ENCODE measurements around the gene ZNF383. TPM values are rescaled to one million over a fixed set of nuclear protein-coding genes. Genes with fewer than 3 reads are reported as not detected.

The ZNF383 gene
- total RNA-seq, 1 donor from 2014 or later = 7.4 TPM

DNA sequence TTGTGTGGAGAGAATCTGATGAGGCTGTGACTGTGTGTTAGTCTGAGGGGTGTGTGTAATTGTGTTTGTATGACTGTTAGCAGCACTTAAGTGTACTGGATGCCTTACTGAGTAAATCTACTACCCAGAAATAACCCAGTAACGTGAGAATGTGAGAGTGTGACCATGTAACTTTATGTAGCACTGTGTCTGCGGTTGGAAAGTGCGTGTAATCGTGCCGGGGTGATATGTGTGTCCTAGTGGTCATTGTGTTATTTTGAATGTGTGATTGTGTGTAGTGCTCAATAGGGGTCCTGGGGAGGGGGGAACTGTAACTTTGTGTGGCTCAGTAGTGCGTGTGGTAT lies 550 bp downstream of the ZNF383 start:
- H3K4me3 Mint-ChIP-seq (ENCODE audit: unreplicated experiment) = peak overlapping the region; percentile 97
- H3K4me3 ChIP-seq (ENCODE audit: insufficient read depth, low read depth, low read length) = peak overlapping the region; percentile 99
- H3K9me3 ChIP-seq (ENCODE audit: insufficient read depth, low read depth, low read length) = no peaks in the 10 kb centered on the region
- H3K27me3 ChIP-seq (ENCODE audit: insufficient read depth, low read length) = no peaks in the 10 kb centered on the region
- peaks cover 15% of the 10 kb centered on the region for H3K36me3 Mint-ChIP-seq (ENCODE audit: low read depth, unreplicated experiment)
- FAIRE-seq (no peak), DNase-seq (ENCODE audit: low read depth) (peak; percentile 68)
- peak overlapping the region; percentile 97 for H3K4me2 ChIP-seq (ENCODE audit: low read length)
- peak overlapping the region; percentile 88 for H3K27ac ChIP-seq (ENCODE audit: low read depth, low read length)
- H3K27me3 Mint-ChIP-seq (ENCODE audit: low read depth, unreplicated experiment) = no peaks in the 10 kb centered on the region
- TF ChIP-seq, protein P1, sequence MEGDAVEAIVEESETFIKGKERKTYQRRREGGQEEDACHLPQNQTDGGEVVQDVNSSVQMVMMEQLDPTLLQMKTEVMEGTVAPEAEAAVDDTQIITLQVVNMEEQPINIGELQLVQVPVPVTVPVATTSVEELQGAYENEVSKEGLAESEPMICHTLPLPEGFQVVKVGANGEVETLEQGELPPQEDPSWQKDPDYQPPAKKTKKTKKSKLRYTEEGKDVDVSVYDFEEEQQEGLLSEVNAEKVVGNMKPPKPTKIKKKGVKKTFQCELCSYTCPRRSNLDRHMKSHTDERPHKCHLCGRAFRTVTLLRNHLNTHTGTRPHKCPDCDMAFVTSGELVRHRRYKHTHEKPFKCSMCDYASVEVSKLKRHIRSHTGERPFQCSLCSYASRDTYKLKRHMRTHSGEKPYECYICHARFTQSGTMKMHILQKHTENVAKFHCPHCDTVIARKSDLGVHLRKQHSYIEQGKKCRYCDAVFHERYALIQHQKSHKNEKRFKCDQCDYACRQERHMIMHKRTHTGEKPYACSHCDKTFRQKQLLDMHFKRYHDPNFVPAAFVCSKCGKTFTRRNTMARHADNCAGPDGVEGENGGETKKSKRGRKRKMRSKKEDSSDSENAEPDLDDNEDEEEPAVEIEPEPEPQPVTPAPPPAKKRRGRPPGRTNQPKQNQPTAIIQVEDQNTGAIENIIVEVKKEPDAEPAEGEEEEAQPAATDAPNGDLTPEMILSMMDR (IDR thresholded peaks at IDR 0.05; ENCODE audit: insufficient read depth, low read depth, low read length) = no peak
- TF ChIP-seq EZH2 (IDR thresholded peaks at IDR 0.05; ENCODE audit: insufficient read depth, low read length) = no peak
- no peaks in the 10 kb centered on the region for H4K20me1 ChIP-seq (ENCODE audit: insufficient read depth, low read length)
- H2AFZ ChIP-seq (ENCODE audit: low read depth, low read length) = peak overlapping the region; percentile 94
- peak overlapping the region; percentile 93 for H3K9ac ChIP-seq (ENCODE audit: low read length)
- peaks cover 5% of the 10 kb centered on the region for H3K4me1 ChIP-seq (ENCODE audit: insufficient read depth, low read length)
- peak overlapping the region; percentile 31 for H3K27ac Mint-ChIP-seq (ENCODE audit: unreplicated experiment)
- H3K36me3 ChIP-seq (ENCODE audit: insufficient read depth, low read length) = peaks cover 5% of the 10 kb centered on the region
- peaks cover 11% of the 10 kb centered on the region for H3K9me3 Mint-ChIP-seq (ENCODE audit: unreplicated experiment)
- peaks cover 25% of the 10 kb centered on the region for H3K79me2 ChIP-seq (ENCODE audit: insufficient read depth, low read length)
- H3K4me1 Mint-ChIP-seq (ENCODE audit: low read depth, unreplicated experiment) = peaks cover 5% of the 10 kb centered on the region

DNA sequence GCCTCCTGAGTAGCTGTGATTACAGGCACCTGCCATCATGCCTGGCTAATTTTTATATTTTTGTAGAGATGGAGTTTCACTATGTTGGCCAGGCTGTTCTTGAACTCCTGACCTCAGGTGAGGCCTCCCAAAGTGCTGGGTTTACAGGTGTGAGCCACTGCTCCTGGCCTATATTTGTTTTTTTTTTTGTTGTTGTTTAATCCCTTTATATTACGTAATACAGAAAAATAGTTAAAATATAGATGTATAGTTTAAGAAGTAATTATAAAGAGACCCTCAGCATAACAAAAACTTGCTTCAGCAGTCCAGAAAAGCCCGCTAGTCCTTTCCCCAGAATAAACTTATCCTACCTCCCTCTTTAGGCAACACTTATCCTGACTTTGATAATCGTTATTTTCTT lies 2.4 kb downstream of the ZNF383 start:
- TF ChIP-seq, protein P1 (IDR thresholded peaks at IDR 0.05; ENCODE audit: insufficient read depth, low read depth, low read length) = no peak
- Histone ChIP-seq H3K9me3 (ENCODE audit: insufficient read depth, low read depth, low read length) (no peaks in the 10 kb centered on the region), H3K27me3 (ENCODE audit: insufficient read depth, low read length) (no peaks in the 10 kb centered on the region), H3K79me2 (ENCODE audit: insufficient read depth, low read length) (peaks cover 25% of the 10 kb centered on the region), H3K36me3 (ENCODE audit: insufficient read depth, low read length) (peaks cover 5% of the 10 kb centered on the region), H3K4me2 (ENCODE audit: low read length) (no peak overlapping the region), H3K9ac (ENCODE audit: low read length) (no peak overlapping the region), H3K4me3 (ENCODE audit: insufficient read depth, low read depth, low read length) (no peak overlapping the region), H4K20me1 (ENCODE audit: insufficient read depth, low read length) (no peaks in the 10 kb centered on the region), H3K27ac (ENCODE audit: low read depth, low read length) (no peak overlapping the region), H3K4me1 (ENCODE audit: insufficient read depth, low read length) (peaks cover 5% of the 10 kb centered on the region), H2AFZ (ENCODE audit: low read depth, low read length) (no peak overlapping the region)
- Mint-ChIP-seq H3K36me3 (ENCODE audit: low read depth, unreplicated experiment) (peaks cover 23% of the 10 kb centered on the region), H3K27ac (ENCODE audit: unreplicated experiment) (no peak overlapping the region), H3K27me3 (ENCODE audit: low read depth, unreplicated experiment) (no peaks in the 10 kb centered on the region), H3K4me3 (ENCODE audit: unreplicated experiment) (no peak overlapping the region), H3K9me3 (ENCODE audit: unreplicated experiment) (peaks cover 13% of the 10 kb centered on the region), H3K4me1 (ENCODE audit: low read depth, unreplicated experiment) (peaks cover 5% of the 10 kb centered on the region)
- DNase-seq (ENCODE audit: low read depth) (no peak), FAIRE-seq (no peak)

DNA sequence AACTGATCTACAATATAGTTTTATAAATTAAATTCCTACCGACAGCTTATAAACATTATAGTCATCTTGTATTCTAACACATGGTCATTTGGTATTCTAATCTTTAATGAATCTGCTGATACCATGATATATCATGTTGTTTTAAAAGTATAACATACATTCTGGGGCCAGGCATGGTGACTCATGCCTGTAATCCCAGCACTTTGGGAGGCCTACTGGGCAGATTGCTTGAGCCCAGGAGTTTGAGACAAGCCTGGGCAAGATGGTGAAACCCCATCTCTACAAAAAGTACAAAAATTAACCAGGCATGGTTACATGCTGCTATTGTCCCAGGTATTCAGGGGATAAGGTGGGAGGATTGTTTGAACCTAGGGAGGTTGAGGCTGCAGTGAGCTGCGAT lies 3.1 kb downstream of the ZNF383 start:
- Histone ChIP-seq H3K4me2 (ENCODE audit: low read length) (no peak overlapping the region), H4K20me1 (ENCODE audit: insufficient read depth, low read length) (no peaks in the 10 kb centered on the region), H3K9ac (ENCODE audit: low read length) (no peak overlapping the region), H3K27ac (ENCODE audit: low read depth, low read length) (no peak overlapping the region), H3K4me3 (ENCODE audit: insufficient read depth, low read depth, low read length) (no peak overlapping the region), H3K4me1 (ENCODE audit: insufficient read depth, low read length) (peaks cover 5% of the 10 kb centered on the region), H3K9me3 (ENCODE audit: insufficient read depth, low read depth, low read length) (no peaks in the 10 kb centered on the region), H2AFZ (ENCODE audit: low read depth, low read length) (no peak overlapping the region), H3K79me2 (ENCODE audit: insufficient read depth, low read length) (peaks cover 25% of the 10 kb centered on the region), H3K36me3 (ENCODE audit: insufficient read depth, low read length) (peaks cover 7% of the 10 kb centered on the region), H3K27me3 (ENCODE audit: insufficient read depth, low read length) (no peaks in the 10 kb centered on the region)
- peak overlapping the region; percentile 13 for H3K27ac Mint-ChIP-seq (ENCODE audit: unreplicated experiment)
- DNase-seq (ENCODE audit: low read depth) (no peak), FAIRE-seq (no peak)
- H3K36me3 Mint-ChIP-seq (ENCODE audit: low read depth, unreplicated experiment) = peaks cover 30% of the 10 kb centered on the region
- peaks cover 14% of the 10 kb centered on the region for H3K9me3 Mint-ChIP-seq (ENCODE audit: unreplicated experiment)
- H3K4me1 Mint-ChIP-seq (ENCODE audit: low read depth, unreplicated experiment) = peaks cover 5% of the 10 kb centered on the region
- TF ChIP-seq, protein P1 (IDR thresholded peaks at IDR 0.05; ENCODE audit: insufficient read depth, low read depth, low read length) = no peak
- no peak overlapping the region for H3K4me3 Mint-ChIP-seq (ENCODE audit: unreplicated experiment)
- H3K27me3 Mint-ChIP-seq (ENCODE audit: low read depth, unreplicated experiment) = no peaks in the 10 kb centered on the region
